OCI-LY1 (cell line): ENCODE measurements around the gene IGF2BP1.

Experiments
- CTCF ChIP-seq: fragments of 200-600 bp; sonication (generic), shearing (Covaris generic); IDR thresholded peaks from 2 replicates; pipeline ENCODE4 v1.5.1; 2017; ENCODE audit warnings: mild to moderate bottlenecking, antibody characterized with exemption, low read length, moderate library complexity, mixed read lengths
- EZH2 ChIP-seq: fragments of 200-600 bp; sonication (generic), shearing (Covaris generic); IDR thresholded peaks from 2 replicates; pipeline ENCODE4 v1.8.0; 2017; ENCODE audit warnings: borderline replicate concordance, mixed run types, mild to moderate bottlenecking, antibody characterized with exemption, low read length, moderate library complexity, mixed read lengths

- TF ChIP-seq CTCF (no peak), EZH2 (no peak)
These were observed 93.9 kb downstream of the IGF2BP1 start for GRCh38 chr17:49090878-49091594.
